Stimulated activated CD8-positive, alpha-beta memory T cell treated with anti-CD3 and anti-CD28 coated beads, Interleukin-4, amount 100 ng/mL, for 1 hour (primary cell): ENCODE measurements around the gene NBEA.

Experiments
- DNase-seq, 2 donors: peaks; one replicate each; pipeline ENCODE4 v3.0.0-alpha.2; 2020; ENCODE audit warnings: low read depth in 2 of 2, low spot score in 1 of 2

NBEA gene

GRCh38 chr13:35162420-35162819, 220.3 kb downstream of the NBEA start:
- DNase-seq, result no peak

GRCh38 chr13:35163674-35164073, 221.6 kb downstream of the NBEA start:
- DNase-seq, result no peak

GRCh38 chr13:35164324-35164932, 222.4 kb downstream of the NBEA start:
- no peak for DNase-seq

GRCh38 chr13:35165205-35165604, 223.1 kb downstream of the NBEA start:
- DNase-seq, result no peak

GRCh38 chr13:35179494-35179893, 237.4 kb downstream of the NBEA start:
- no peak for DNase-seq

- no peak for DNase-seq
These were observed 238.0 kb downstream of the NBEA start for GRCh38 chr13:35179920-35180663.

- DNase-seq, result no peak
These were observed 248.2 kb downstream of the NBEA start for GRCh38 chr13:35190241-35190640.

DNA sequence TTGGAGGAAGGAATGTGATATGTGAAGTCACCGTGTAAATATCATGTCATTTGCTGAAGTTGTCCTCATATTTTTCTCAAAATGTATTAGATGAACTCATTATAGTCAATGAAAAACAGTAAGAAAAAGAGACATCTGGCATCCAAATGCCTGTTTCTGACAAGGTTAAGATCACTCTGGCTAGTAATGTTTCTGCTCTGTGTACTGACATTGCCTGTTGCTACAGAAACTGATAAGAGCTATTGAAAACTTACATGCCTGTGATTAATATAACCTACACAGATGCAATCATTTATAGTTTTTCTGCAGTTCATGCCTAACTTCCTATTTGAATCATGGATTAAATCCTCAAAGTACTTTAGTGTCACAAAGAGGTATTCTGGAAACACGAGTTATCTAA, 249.8 kb downstream of the NBEA start:
- no peak for DNase-seq

- DNase-seq, result no peak
These were observed 256.6 kb downstream of the NBEA start for GRCh38 chr13:35198613-35199200.

DNA sequence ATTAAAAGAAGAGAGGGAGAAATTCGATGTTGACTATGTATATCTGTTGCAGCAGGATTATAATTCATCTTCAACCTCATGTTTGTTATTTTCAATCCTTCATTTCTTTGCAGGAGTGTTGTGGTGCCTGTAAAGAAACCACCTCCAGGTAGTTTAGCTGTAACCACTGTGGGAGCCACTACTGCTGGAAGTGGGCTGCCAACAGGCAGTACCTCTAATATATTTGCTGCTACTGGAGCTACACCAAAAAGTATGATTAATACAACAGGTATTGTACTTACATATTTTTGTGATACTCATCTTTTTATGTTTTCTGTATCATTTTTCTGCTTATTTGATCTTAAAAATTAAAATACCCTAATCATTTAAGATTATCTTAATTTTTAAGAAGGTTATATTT, 266.5 kb downstream of the NBEA start:
- no peak for DNase-seq

DNA sequence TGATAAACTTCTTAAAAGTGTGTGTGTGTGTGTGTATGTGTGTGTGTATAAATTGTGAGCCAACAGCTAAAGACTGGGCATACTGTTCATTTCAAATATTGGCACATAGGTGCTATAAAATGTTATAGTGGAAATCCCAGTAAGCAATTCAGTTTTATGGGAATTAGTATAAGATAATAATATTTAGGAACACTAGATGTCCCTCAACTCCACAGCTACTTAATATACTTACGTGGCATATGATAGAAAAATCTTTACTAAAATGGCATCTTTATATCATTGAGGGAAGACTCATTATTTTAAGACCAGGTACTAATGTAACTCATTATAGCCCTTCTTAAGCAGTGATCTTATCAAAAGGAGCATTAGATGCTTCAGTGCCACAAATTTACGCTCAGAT, 268.2 kb downstream of the NBEA start:
- no peak for DNase-seq

GRCh38 chr13:35211949-35212348, 269.9 kb downstream of the NBEA start:
- DNase-seq, result no peak

DNA sequence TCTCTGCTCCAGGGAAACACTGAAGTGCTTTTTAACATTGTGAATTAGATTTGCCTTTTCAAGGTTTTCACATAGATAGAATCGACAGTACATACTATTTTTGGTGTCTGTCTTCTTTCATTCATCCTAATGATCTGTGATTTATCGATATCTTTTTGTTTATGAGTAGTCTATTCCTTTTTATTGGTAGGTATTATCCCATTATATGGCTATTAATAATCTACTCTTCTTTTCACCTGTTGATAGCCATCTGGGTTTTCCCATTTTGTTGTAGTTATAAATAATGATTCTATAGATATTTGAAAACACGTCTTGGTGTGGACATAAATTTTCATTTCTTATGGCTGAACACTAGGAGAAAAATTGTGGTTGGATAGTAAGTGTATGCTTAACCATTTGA, 271.8 kb downstream of the NBEA start:
- DNase-seq, result no peak

GRCh38 chr13:35216131-35216530, 274.1 kb downstream of the NBEA start:
- no peak for DNase-seq

- no peak for DNase-seq
These were observed 277.0 kb downstream of the NBEA start for GRCh38 chr13:35219021-35219420.

DNA sequence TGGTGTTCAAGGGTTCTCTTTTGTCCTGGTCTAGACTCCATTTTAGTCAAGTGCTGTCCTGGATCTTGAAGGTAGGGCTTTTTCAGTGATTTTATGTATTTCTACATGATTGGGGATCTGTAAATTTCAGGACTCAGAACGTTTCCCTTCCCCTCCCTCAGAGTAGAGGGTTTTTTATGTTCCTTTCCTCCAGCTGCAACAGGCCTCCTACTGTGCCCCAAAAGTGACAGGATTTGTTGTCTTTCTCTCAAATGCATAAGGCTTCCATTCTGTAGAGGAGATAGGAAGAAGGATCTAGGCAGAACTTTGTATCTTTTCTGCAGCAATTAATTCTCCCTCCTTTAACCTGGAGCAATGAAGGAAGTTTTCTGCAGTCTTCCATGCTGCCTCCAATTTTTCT, 283.1 kb downstream of the NBEA start:
- no peak for DNase-seq

DNA sequence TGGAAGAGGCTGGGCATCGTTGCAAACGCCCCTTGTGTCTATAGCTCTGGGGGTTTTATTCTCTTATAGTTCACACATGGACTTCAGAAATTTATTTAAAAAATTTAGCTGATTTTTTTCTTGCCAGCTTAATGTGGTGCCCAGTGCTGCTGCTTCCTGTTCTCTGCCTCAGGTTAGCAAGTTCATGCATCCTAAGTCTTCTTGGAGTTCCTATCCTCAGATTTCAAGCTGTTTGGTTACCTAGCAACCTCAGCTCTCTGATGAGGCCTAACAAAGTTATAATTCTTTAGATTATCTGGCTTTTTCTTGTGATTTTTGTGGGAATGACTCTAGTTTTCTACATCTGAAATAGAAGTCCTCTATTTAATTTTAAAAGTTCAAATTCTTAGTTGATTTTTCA, 283.5 kb downstream of the NBEA start:
- DNase-seq, result no peak

DNA sequence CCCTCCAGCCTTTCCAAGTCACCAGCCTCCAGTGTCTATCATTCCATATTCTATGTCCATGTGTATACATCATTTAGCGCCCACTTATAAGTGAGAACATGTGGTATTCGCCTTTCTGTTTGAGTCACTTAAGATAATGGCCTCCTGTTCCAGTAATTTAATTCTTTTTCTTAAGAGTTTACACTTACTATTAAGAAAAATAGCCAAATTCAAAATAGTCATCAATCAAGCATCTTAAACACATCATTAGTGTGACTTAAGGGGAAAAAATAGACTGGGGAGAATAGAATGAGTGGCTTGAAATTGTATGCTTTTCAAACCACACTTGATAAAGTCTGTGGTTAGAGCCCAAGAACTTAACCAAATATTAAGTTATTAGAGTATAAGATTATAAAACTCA, 286.5 kb downstream of the NBEA start:
- DNase-seq, result no peak

DNA sequence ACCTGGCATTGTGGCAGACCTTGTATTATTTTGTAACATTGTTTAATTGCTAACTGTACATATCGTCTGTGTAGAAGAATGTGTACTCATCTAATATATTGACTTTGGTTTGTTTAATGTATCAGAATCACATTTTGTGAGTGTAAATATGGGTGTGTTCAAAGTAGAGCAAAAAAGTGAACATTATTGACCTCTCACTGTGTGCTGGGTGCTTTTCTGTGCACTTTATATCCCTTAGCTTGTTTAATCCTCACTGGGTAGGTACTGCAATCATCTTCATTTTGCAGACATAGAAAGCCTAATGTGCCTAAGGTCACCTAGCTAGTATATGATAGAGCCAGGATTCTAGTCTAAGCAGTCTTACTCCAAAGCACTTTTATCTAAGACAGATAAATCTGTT, 289.4 kb downstream of the NBEA start:
- DNase-seq, result no peak

DNA sequence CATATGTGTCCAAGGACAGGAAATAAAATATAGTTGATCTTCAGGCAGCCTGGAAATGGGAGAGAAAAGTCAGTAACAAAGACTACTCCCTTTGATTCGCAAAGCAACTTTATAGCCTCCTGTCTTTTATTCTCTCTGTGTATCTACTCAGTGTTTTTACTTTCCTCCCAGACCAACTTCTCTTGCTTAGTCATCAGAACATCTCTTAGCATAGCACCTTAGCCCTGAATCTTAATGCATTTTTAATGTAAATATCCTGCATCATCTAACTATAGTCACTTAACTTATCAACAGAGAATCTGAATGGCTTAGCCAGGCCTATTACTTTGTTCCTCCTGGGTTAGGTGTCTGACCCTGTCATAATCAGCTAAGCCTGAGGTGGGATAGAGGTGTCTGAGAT, 296.2 kb downstream of the NBEA start:
- DNase-seq, result no peak

- no peak for DNase-seq
These were observed 310.6 kb downstream of the NBEA start for GRCh38 chr13:35252536-35253205.

DNA sequence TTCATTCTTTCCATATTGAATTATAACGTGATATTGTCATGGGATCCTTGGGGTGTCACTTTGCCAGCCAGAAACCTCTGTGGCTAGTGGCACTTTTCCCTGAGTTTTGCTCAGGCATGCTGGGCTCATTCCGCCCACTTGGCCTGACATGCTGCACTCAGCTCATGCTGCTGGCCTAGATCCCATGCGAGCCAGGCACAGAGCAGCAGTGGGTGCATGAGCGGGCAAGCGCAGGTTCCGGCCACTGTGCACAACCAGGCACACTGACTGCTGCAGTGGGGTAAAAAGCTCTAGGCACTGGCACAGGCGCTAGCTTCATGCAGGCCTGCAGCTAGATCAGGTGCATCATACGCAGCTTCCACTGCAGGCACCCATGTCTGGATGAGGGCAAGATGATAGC, 313.2 kb downstream of the NBEA start:
- no peak for DNase-seq
